Stomach (tissue), 4 donors: ENCODE measurements around the gene RNF43.

Experiments used
- CTCF ChIP-seq, 7 experiments: fragments of 450-650 bp in 4 of 7; fragments of 200-600 bp in 3 of 7; sonication (generic) in 3 of 7; IDR thresholded peaks; one replicate each; pipeline ENCODE4 v1.5.1; 2016 to 2019; ENCODE audit warnings: antibody characterized with exemption in 7 of 7, control low read depth in 2 of 7, mild to moderate bottlenecking in 1 of 7
- POLR2A ChIP-seq, 4 donors: fragments of 450-650 bp; IDR thresholded peaks; one replicate each; pipeline ENCODE4 v1.6.1; 2016; ENCODE audit warnings: antibody characterized with exemption in 4 of 4, control low read depth in 2 of 4, mild to moderate bottlenecking in 1 of 4, moderate library complexity in 1 of 4
- POLR2AphosphoS5 ChIP-seq, 3 donors: sonication (generic); formaldehyde crosslinking; IDR thresholded peaks; one replicate each; pipeline ENCODE4 v1.6.1; 2016; ENCODE audit warnings: antibody characterized with exemption in 3 of 3

GRCh38 chr17:58414596-58414997 is 2.7 kb downstream of the RNF43 start:
- TF ChIP-seq CTCF (IDR thresholded peaks at IDR 0.05) (no peak), POLR2AphosphoS5 (IDR thresholded peaks at IDR 0.05) (no peak), POLR2A (IDR thresholded peaks at IDR 0.05) (no peak)
